Activated CD8-positive, alpha-beta memory T cell treated with anti-CD3 and anti-CD28 coated beads for 4 hours (primary cell): ENCODE data around the gene NDUFB3.

Source experiments
- DNase-seq, 2 donors: peaks; one replicate each; pipeline ENCODE4 v3.0.0-alpha.2; 2020; ENCODE audit warnings: low read depth in 2 of 2

The NDUFB3 gene

DNA sequence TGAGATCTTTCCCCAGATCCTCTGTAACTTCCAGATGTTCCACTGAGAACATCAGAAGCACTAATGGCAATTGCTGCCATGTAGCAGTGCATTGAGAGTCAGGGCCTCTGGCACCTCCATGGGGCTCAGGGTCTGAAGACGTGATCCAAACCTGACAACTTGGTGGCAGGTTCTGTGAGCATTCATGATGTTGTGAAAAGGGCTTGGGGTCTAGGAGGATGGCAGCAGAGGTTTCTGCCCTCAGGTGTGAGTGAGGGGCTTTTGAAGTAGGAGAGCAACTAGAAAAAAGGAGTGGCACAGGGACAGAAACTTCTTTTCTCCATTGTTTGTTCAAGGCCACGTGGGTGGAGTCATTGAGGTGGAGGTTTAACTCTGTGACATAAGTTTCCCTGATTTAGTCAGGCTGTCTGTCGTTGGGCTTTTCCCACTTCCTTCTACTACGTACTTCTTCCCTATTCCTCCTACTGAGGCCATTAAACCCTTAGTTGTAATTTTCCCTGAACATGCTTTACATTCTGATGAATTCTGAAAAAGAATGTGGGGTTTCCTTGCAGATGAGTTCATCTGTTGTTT is 57.2 kb downstream of the NDUFB3 start:
- DNase-seq = no peak

DNA sequence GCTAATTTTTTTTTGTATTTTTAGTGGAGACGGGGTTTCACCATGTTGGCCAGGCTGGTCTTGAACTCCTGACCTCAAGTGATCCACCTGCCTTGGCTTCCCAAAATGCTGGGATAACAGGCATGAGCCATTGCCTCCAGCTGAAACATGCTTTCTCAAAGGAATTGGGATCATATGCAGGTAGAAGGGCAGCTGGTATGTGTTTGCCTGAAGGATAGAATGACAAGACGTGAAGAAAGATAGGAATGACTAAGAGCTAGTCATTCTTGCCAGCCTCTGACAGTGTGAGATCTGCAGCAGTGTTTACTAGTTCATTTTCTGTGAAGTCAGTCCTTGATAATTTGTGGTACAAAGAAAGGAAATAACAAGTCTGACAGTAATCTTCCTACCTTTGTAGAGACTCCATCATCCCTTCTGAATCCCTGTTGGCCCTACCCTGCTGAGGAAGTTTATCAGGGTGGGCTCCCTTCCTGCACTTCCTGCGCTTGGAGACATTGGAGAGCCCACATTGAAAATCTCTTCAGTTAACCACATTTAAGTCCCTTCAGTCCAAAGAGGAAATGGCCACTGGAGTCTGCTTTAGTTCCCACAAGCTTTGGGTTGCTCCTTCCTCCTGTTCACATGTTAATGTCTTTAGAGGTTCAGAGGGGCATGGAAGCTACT is 58.9 kb downstream of the NDUFB3 start:
- no peak for DNase-seq

DNA sequence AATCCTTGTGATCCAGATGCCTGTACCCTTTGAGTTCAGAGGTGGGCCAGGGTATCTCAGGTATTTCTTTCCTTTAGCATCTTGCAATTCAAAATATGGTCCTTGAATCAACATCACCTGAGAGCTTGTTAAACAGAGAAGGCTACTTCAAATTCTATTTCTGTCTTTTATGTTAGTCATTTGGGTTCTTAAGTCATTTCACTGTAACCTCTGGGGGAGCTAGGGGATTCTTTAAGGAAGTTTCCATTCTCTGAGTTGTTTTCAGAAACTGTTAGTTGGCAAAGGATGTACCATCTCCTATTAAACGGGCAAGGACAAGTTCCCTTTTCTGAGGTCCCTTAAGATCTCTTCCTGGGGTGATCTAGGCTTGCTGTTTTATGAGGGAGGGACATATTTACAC is 60.7 kb downstream of the NDUFB3 start:
- DNase-seq = no peak
